ENCODE measurements around the gene TUBA1B. TPM values are rescaled to one million over a fixed set of nuclear protein-coding genes. Genes with fewer than 3 reads are reported as not detected.

TUBA1B gene
- total and polyA plus RNA-seq, 2 of the 8 experiments (the other 6 are each of a cell fraction or from before 2014, with no cell fraction given) = 2,092 to 6,837 TPM

DNA sequence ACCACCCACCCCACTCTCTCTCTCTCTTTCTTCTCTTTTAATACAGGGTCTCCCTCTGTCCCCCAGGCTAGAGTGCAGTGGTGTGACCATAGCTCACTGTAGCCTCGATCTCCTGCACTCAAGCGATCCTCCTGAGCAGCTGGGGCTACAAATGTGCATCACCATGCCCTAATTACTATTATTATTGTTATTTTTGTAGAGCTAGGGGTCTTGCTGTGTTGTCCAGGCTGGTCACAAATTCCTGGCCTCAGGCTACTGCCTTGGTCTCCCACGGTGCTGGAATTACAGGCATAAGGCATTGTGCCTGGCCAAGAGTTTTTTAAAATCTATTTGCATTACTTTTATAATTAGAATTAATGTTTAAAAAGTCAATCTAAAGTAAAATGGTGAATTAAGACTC, 23.0 kb upstream of the TUBA1B start:
- no peak overlapping the region for H3K4me3 ChIP-seq (ENCODE audit: extremely low read depth in 1 of 4, insufficient read depth in 2 of 4, low read depth in 3 of 4, low read length in 4 of 4)
- no peak for FAIRE-seq
- POLR2A ChIA-PET (ENCODE audit: partially characterized antibody) = interaction anchor here (0.6 to 0.7 kb wide), 2 partner anchors 10 to 28 kb away, joined by 3 read pairs; no protein-coding TSS in a partner anchor
- TF ChIP-seq KDM4A (IDR thresholded peaks at IDR 0.05; ENCODE audit: low read depth, low read length, severe bottlenecking) (no peak), SP2 (IDR thresholded peaks at IDR 0.05; ENCODE audit: low read length) (no peak), NANOG (IDR thresholded peaks at IDR 0.05; ENCODE audit: insufficient read depth, low read depth, low read length, poor library complexity, severe bottlenecking) (no peak), EZH2 (IDR thresholded peaks at IDR 0.05; ENCODE audit: low read depth, low read length, severe bottlenecking) (no peak), RNF2 (IDR thresholded peaks at IDR 0.05; ENCODE audit: borderline replicate concordance, low read depth, low read length, missing control alignments, poor library complexity, severe bottlenecking) (no peak), POU5F1 (IDR thresholded peaks at IDR 0.05; ENCODE audit: low read depth, low read length) (no peak), CTCF (IDR thresholded peaks at IDR 0.05; ENCODE audit: control extremely low read depth in 1 of 3, insufficient read depth in 1 of 3, low read depth in 1 of 3, low read length in 3 of 3) (no peak), JUND (IDR thresholded peaks at IDR 0.05; ENCODE audit: low read length) (no peak), BRCA1 (IDR thresholded peaks at IDR 0.05; ENCODE audit: low read depth, low read length) (no peak)
- TF ChIP-seq, protein P1, sequence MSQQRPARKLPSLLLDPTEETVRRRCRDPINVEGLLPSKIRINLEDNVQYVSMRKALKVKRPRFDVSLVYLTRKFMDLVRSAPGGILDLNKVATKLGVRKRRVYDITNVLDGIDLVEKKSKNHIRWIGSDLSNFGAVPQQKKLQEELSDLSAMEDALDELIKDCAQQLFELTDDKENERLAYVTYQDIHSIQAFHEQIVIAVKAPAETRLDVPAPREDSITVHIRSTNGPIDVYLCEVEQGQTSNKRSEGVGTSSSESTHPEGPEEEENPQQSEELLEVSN (IDR thresholded peaks at IDR 0.05) = no peak

More for the DNA sequence above, 23.0 kb upstream of the TUBA1B start:
- no peak for DNase-seq (ENCODE audit: low read depth in 1 of 2, low spot score in 2 of 2)
- H3K23me2 ChIP-seq (ENCODE audit: low read depth, low read length) = no peaks in the 10 kb centered on the region
- H4K20me1 ChIP-seq (replicated peaks in 1 of 2; ENCODE audit: control insufficient read depth in 1 of 2, insufficient read depth in 2 of 2, low read length in 2 of 2) = no peaks in the 10 kb centered on the region
- 67% methylated on average over 3 of the region's 3 CpGs; no CpG with 5 or more reads in 1 of the 2 experiments for WGBS, 2 experiments (ENCODE audit: extremely low coverage in 1 of 2, insufficient coverage in 1 of 2, insufficient read length in 1 of 2, insufficient replicate concordance in 2 of 2, low coverage in 1 of 2, low lambda C conversion rate in 2 of 2, missing lambda C conversion rate in 1 of 2)
- no peak overlapping the region for H3K4ac ChIP-seq (replicated peaks; ENCODE audit: insufficient read length, low read depth, low read length)
- H3K9me3 ChIP-seq (ENCODE audit: insufficient read depth in 2 of 2, low read depth in 1 of 2, low read length in 1 of 2) = no peaks in the 10 kb centered on the region
- no peak overlapping the region for H4K91ac ChIP-seq (replicated peaks; ENCODE audit: insufficient read length, low read length)
- no peak overlapping the region for H3K14ac ChIP-seq (ENCODE audit: insufficient read length)
- H3K27me3 ChIP-seq (replicated peaks in 1 of 4; ENCODE audit: control insufficient read depth in 3 of 4, extremely low read depth in 1 of 4, insufficient read depth in 3 of 4, low read length in 3 of 4) = no peaks in the 10 kb centered on the region
- H3K4me1 ChIP-seq (replicated peaks in 1 of 4; ENCODE audit: control insufficient read depth in 3 of 4, insufficient read depth in 4 of 4, low read length in 3 of 4) = no peaks in the 10 kb centered on the region
- H2BK120ac ChIP-seq (replicated peaks; ENCODE audit: low read depth, low read length) = no peak overlapping the region
- no peak overlapping the region for H4K8ac ChIP-seq (ENCODE audit: extremely low read depth, insufficient read depth, low read length)
- H2AK5ac ChIP-seq (ENCODE audit: low read depth, low read length) = no peak overlapping the region
- H3K18ac ChIP-seq (ENCODE audit: extremely low read depth, low read length) = no peak overlapping the region
- no peak overlapping the region for H3K27ac ChIP-seq (ENCODE audit: low read depth, low read length)
- H2AFZ ChIP-seq (ENCODE audit: low read length) = no peak overlapping the region
- H3K4me2 ChIP-seq (ENCODE audit: insufficient read depth in 1 of 2, low read depth in 2 of 2, low read length in 2 of 2) = no peak overlapping the region
- CTCF ChIA-PET (ENCODE audit: partially characterized antibody) = interaction anchor here (1.2 to 1.4 kb wide), 2 partner anchors 9 to 24 kb away, joined by 3 to 5 read pairs; no protein-coding TSS in a partner anchor
- no peaks in the 10 kb centered on the region for H3K79me1 ChIP-seq (ENCODE audit: low read depth, low read length)
- H3K79me2 ChIP-seq (ENCODE audit: control insufficient read depth in 1 of 2, insufficient read depth in 2 of 2, low read length in 2 of 2) = no peaks in the 10 kb centered on the region
- no peak overlapping the region for H4K5ac ChIP-seq (ENCODE audit: insufficient read length, low read depth, low read length)
- H2BK5ac ChIP-seq (ENCODE audit: low read depth, low read length) = no peak overlapping the region
- no peak overlapping the region for H2BK15ac ChIP-seq (ENCODE audit: low read length)
- no peaks in the 10 kb centered on the region for H3K36me3 ChIP-seq (ENCODE audit: control insufficient read depth in 2 of 4, insufficient read depth in 4 of 4, low read length in 3 of 4)
- no peak overlapping the region for H3K56ac ChIP-seq (replicated peaks; ENCODE audit: insufficient read length, low read depth, low read length)
- H3K9ac ChIP-seq (replicated peaks in 1 of 4; ENCODE audit: extremely low read depth in 1 of 4, low read depth in 3 of 4, low read length in 3 of 4) = no peak overlapping the region
- H2BK12ac ChIP-seq (ENCODE audit: low read depth, low read length) = no peak overlapping the region
- no peak overlapping the region for H3K23ac ChIP-seq (ENCODE audit: insufficient read length)
- no peak overlapping the region for H2BK20ac ChIP-seq (ENCODE audit: low read length)
